Mammary epithelial cell (primary cell): Measurements from ENCODE around the gene ACER2.

ENCODE experiments used
- CTCF ChIP-seq, 2 donors: IDR thresholded peaks in 1 of 2; conservative IDR thresholded peaks in 1 of 2; 2 replicates each; pipeline ENCODE4 v1.5.1; 2011 to 2012; ENCODE audit warnings: inconsistent platforms in 2 of 2, low read length in 2 of 2, mild to moderate bottlenecking in 2 of 2, control low read depth in 1 of 2, low read depth in 1 of 2; ENCODE audit not compliant: insufficient read depth in 1 of 2; ENCODE audit errors: extremely low read depth in 1 of 2
- EZH2 ChIP-seq: IDR thresholded peaks from 2 replicates; pipeline ENCODE4 v1.6.1; 2012; ENCODE audit warnings: low read length, inconsistent platforms, borderline replicate concordance

GRCh38 chr9:19479874-19480273 lies 71.1 kb downstream of the ACER2 start:
- TF ChIP-seq EZH2 (no peak), CTCF (conservative IDR thresholded peaks at IDR 0.05 in 1 of 2, IDR thresholded peaks at IDR 0.05 in 1 of 2; ENCODE audit: extremely low read depth in 1 of 2, insufficient read depth in 1 of 2, low read depth in 1 of 2, low read length in 2 of 2) (no peak)
